Brain microvascular endothelial cell (primary cell): Measurements from ENCODE around the gene CCDC81.

Source experiments
- DNase-seq: peaks from one replicate; pipeline ENCODE4 v3.0.0-alpha.2; 2020
- H3K27ac ChIP-seq: fragments of 250-450 bp; sonication (Bioruptor Pico); 2 replicates; pipeline ENCODE4 v1.5.1; 2020; ENCODE audit warnings: mild to moderate bottlenecking, moderate library complexity
- H3K27me3 ChIP-seq: fragments of 250-450 bp; sonication (Bioruptor Pico); replicated peaks from 2 replicates; pipeline ENCODE4 v1.5.1; 2020; ENCODE audit warnings: mild to moderate bottlenecking
- H3K36me3 ChIP-seq: fragments of 250-450 bp; sonication (Bioruptor Pico); replicated peaks from 2 replicates; pipeline ENCODE4 v1.5.1; 2020; ENCODE audit warnings: mild to moderate bottlenecking
- H3K4me3 ChIP-seq: 2 replicates; pipeline ENCODE4 v1.5.1; 2011; ENCODE audit warnings: low read depth, mild to moderate bottlenecking, control low read depth, low read length, moderate library complexity
- in situ Hi-C: cut with HindIII; loops from 2 replicates; pipeline ENCODE4 v1.10.0; 2017; ENCODE audit warnings: low sequenced_read_pairs, low pct_ligation_motif_present
- TF ChIP-seq, protein P1 (sequence below): IDR thresholded peaks from 2 replicates; pipeline ENCODE4 v1.5.1; 2011; ENCODE audit warnings: low read depth, mild to moderate bottlenecking, moderate library complexity, low read length, control low read depth, inconsistent platforms; ENCODE audit errors: missing control alignments

Gene CCDC81

DNA sequence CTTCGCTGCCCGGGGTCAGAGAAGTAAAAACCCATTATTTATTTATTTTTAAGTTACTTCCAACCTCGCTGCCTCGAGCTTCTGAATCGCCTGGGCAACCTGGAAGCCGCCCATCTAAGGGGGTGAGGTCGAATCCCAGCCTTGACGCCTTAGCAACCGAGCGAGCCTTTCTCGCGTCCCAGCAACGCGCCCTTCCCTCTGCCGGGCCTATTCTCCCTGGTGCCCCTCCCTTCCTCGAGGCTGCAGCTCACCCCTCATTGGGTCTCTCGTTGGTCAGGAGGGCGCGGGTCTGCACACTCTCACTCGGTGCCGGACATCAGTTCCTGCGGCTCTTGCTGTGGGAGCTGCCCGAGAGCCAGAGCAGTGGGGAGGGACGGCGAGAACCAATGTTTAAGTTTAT lies at the start of gene CCDC81:
TSS of gene CCDC81 (plus strand) at position 302 of the 400 bp plus-strand sequence. CDS start 277 bp downstream, outside the sequence.
- in situ Hi-C loops: no loop called here
- Histone ChIP-seq H3K4me3 (peak within 1 kb of the TSS; percentile 48), H3K27ac (no peak within 1 kb of the TSS)

GRCh38 chr11:86335131-86335767 lies 39.4 kb upstream of the CCDC81 start:
- peaks cover 11% of the 10 kb centered on the region for H3K36me3 ChIP-seq
- no peak overlapping the region for H3K27ac ChIP-seq
- DNase-seq: no peak
- H3K4me3 ChIP-seq: no peak overlapping the region
- no peaks in the 10 kb centered on the region for H3K27me3 ChIP-seq
- TF ChIP-seq, protein P1, sequence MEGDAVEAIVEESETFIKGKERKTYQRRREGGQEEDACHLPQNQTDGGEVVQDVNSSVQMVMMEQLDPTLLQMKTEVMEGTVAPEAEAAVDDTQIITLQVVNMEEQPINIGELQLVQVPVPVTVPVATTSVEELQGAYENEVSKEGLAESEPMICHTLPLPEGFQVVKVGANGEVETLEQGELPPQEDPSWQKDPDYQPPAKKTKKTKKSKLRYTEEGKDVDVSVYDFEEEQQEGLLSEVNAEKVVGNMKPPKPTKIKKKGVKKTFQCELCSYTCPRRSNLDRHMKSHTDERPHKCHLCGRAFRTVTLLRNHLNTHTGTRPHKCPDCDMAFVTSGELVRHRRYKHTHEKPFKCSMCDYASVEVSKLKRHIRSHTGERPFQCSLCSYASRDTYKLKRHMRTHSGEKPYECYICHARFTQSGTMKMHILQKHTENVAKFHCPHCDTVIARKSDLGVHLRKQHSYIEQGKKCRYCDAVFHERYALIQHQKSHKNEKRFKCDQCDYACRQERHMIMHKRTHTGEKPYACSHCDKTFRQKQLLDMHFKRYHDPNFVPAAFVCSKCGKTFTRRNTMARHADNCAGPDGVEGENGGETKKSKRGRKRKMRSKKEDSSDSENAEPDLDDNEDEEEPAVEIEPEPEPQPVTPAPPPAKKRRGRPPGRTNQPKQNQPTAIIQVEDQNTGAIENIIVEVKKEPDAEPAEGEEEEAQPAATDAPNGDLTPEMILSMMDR: no peak
- in situ Hi-C loops: no loop called here

More for the DNA sequence above, at the start of gene CCDC81:
- DNase-seq: no peak
- H3K36me3 ChIP-seq: no peaks in the 10 kb centered on the region
- H3K27me3 ChIP-seq: no peaks in the 10 kb centered on the region
- TF ChIP-seq, protein P1: no peak

GRCh38 chr11:86337227-86337626 lies 37.5 kb upstream of the CCDC81 start:
- no peak overlapping the region for H3K27ac ChIP-seq
- in situ Hi-C loops: no loop called here
- H3K4me3 ChIP-seq: no peak overlapping the region
- DNase-seq: no peak
- H3K27me3 ChIP-seq: no peaks in the 10 kb centered on the region
- H3K36me3 ChIP-seq: peaks cover 11% of the 10 kb centered on the region
- TF ChIP-seq, protein P1: no peak

- Histone ChIP-seq H3K27ac (no peak overlapping the region), H3K27me3 (no peaks in the 10 kb centered on the region), H3K36me3 (peaks cover 11% of the 10 kb centered on the region), H3K4me3 (no peak overlapping the region)
- DNase-seq: no peak
- in situ Hi-C loops: no loop called here
- TF ChIP-seq, protein P1: no peak
Measured at GRCh38 chr11:86341382-86341781, 33.3 kb upstream of the CCDC81 start.

DNA sequence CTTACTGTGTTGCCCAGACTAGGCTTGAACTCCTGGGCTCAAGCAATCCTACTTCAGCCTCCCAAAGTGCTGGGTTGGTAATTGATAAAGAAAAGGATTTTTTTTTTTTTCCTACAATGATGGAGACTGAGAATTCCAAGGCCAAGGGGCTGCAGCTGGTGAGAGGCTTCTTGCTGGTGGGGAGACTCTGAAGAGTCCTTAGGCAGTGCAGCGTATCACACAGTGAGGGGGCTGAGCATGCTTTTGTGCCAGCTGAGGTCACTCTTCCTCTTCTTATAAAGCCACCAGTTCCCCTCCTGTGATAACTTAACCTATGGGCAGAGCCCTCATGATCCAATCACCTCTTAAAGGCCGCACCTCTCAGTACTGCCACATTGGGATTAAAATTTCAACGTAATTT lies 28.2 kb upstream of the CCDC81 start:
- DNase-seq: no peak

More for the DNA sequence above, 28.2 kb upstream of the CCDC81 start:
- H3K27ac ChIP-seq: no peak overlapping the region
- H3K4me3 ChIP-seq: no peak overlapping the region
- TF ChIP-seq, protein P1: no peak
- H3K27me3 ChIP-seq: no peaks in the 10 kb centered on the region
- in situ Hi-C loops: no loop called here
- no peaks in the 10 kb centered on the region for H3K36me3 ChIP-seq
